ACC112 (cell line): ENCODE results near the gene DEPDC5.
"Not testable (repeated sequence)": the region's sequence is repeated elsewhere in the genome, so short reads cannot be mapped to it uniquely, and the experiment has no call there.

Experiments used
- H2AFZ ChIP-seq: fragments of 200-600 bp; sonication (generic); one replicate; pipeline ENCODE4 v1.6.0; 2017; ENCODE audit warnings: antibody characterized with exemption, low read length; ENCODE audit not compliant: unreplicated experiment
- H3K27ac ChIP-seq: fragments of 200-600 bp; sonication (generic); 2 replicates; pipeline ENCODE4 v1.5.1; 2014; ENCODE audit warnings: low read depth, mild to moderate bottlenecking, antibody characterized with exemption, low read length, moderate library complexity
- H3K27me3 ChIP-seq: fragments of 200-600 bp; sonication (generic); 2 replicates; pipeline ENCODE4 v1.6.1; 2014; ENCODE audit warnings: mild to moderate bottlenecking, antibody characterized with exemption, low read length, moderate library complexity, mixed read lengths; ENCODE audit not compliant: insufficient read depth
- H3K36me3 ChIP-seq: fragments of 200-600 bp; sonication (generic); 2 replicates; pipeline ENCODE4 v1.6.1; 2016; ENCODE audit warnings: mild to moderate bottlenecking, antibody characterized with exemption, low read length, moderate library complexity, mixed read lengths; ENCODE audit not compliant: insufficient read depth
- H3K4me1 ChIP-seq: fragments of 200-600 bp; sonication (generic); one replicate; pipeline ENCODE4 v1.6.1; 2016; ENCODE audit warnings: low read length, mixed read lengths; ENCODE audit not compliant: insufficient read depth, unreplicated experiment, control insufficient read depth
- H3K4me3 ChIP-seq: fragments of 200-600 bp; sonication (generic); 2 replicates; pipeline ENCODE4 v1.5.1; 2014; ENCODE audit warnings: mild to moderate bottlenecking, low read depth, low read length
- H3K79me2 ChIP-seq: fragments of 200-600 bp; sonication (generic); one replicate; pipeline ENCODE4 v1.6.0; 2016; ENCODE audit warnings: low read length; ENCODE audit not compliant: control insufficient read depth, unreplicated experiment, insufficient read depth

Gene DEPDC5

DNA sequence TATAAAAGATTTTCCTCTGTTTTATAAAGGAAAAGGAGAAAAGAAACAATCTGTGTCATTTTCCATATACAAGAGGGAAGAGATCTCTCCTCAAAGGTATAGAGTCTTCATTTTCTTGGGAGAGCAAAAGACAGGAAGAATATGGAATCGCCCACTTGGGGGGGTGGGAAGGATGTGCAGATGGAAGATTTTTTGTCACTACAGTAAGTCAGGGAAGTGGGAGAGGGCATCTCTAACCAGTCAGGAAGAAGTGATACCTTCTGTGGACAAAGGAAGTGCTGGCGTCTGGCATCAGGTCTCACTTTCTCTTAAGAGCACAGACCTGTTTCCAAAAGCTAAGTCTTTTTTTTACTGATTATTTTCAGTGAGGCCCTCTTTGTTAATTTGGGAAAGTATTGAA lies 5.3 kb upstream of the DEPDC5 start:
- Histone ChIP-seq H3K4me3 (peak overlapping the region; percentile 98), H3K79me2 (peaks cover 36% of the 10 kb centered on the region), H3K27ac (peak overlapping the region; percentile 2; the same call in 1 of the 2 replicates)

GRCh38 chr22:31749636-31750364 lies 4.0 kb upstream of the DEPDC5 start, which contains the start of gene PRR14L:
Gene PRR14L (minus strand): TSS chr22:31750132. CDS start chr22:31738860, 11,272 bp downstream.
- H3K79me2 ChIP-seq, result peaks cover 37% of the 10 kb centered on the region
- H2AFZ ChIP-seq, result peak within 1 kb of the TSS; percentile 99
- H3K4me3 ChIP-seq, result peak within 1 kb of the TSS; percentile 98

More for the DNA sequence above, 5.3 kb upstream of the DEPDC5 start:
- peaks cover 29% of the 10 kb centered on the region for H3K4me1 ChIP-seq
- no peaks in the 10 kb centered on the region for H3K27me3 ChIP-seq
- H3K36me3 ChIP-seq, result no peaks in the 10 kb centered on the region
- no peak overlapping the region for H2AFZ ChIP-seq

DNA sequence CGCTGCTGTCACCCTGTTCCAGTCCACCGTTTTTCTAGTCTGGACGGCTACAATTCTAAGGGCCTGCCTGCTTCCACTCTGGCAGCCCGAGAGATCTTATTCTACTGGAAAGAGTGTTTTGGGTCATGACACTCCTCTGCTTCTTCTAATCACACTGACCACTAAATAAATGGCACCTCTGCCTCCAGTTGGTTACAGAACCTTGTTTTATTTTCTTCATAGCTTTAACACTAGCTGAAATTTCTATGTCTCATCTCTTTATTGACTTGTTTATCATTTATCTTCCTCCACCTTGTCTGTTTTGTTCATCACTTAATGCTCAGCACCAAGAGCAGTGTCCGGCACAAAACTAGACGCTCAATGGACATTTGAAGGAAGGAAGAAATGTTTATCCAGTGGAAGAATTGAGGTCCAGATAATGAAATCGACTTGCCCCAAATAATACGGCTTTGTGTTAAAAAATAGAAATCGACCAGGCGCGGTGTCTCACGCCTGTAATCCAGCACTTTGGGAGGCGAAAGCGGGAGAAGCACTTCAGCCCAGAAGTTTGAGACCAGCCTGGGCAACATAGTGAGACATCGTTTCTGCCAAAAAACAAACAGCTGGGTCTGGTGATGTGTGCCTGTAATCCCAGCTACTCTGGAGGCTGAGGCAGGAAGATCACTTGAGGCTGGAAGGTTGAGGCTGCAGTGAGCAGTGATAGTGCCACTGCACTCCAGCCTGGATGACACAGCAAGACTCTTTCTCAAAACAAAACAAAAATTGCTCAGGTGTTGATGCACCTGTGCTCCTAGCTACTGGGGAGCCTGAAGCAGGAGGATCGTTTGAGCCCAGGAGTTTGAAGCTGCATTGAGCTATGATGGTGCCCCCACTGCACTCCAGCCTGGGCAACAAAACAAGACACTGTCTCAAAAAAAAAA lies 3.2 kb upstream of the DEPDC5 start:
- peaks cover 38% of the 10 kb centered on the region for H3K4me1 ChIP-seq
- H3K4me3 ChIP-seq, result peak overlapping the region; percentile 98
- no peaks in the 10 kb centered on the region for H3K36me3 ChIP-seq
- H3K27ac ChIP-seq, result no peak overlapping the region
- H2AFZ ChIP-seq, result peak overlapping the region; percentile 99
- peaks cover 36% of the 10 kb centered on the region for H3K79me2 ChIP-seq
- no peaks in the 10 kb centered on the region for H3K27me3 ChIP-seq

More at GRCh38 chr22:31749636-31750364, 4.0 kb upstream of the DEPDC5 start, which contains the start of gene PRR14L:
- Histone ChIP-seq H3K4me1 (peaks cover 34% of the 10 kb centered on the region), H3K36me3 (no peaks in the 10 kb centered on the region), H3K27me3 (no peaks in the 10 kb centered on the region), H3K27ac (peak within 1 kb of the TSS; percentile 70)

- Histone ChIP-seq H3K27ac (peak overlapping the region; percentile 97; the same call in 1 of the 2 replicates), H2AFZ (peak overlapping the region; percentile 96), H3K79me2 (peaks cover 34% of the 10 kb centered on the region), H3K4me1 (peaks cover 38% of the 10 kb centered on the region), H3K27me3 (no peaks in the 10 kb centered on the region), H3K4me3 (no peak overlapping the region), H3K36me3 (no peaks in the 10 kb centered on the region)
These were observed 1.5 kb upstream of the DEPDC5 start for GRCh38 chr22:31752096-31752847.

DNA sequence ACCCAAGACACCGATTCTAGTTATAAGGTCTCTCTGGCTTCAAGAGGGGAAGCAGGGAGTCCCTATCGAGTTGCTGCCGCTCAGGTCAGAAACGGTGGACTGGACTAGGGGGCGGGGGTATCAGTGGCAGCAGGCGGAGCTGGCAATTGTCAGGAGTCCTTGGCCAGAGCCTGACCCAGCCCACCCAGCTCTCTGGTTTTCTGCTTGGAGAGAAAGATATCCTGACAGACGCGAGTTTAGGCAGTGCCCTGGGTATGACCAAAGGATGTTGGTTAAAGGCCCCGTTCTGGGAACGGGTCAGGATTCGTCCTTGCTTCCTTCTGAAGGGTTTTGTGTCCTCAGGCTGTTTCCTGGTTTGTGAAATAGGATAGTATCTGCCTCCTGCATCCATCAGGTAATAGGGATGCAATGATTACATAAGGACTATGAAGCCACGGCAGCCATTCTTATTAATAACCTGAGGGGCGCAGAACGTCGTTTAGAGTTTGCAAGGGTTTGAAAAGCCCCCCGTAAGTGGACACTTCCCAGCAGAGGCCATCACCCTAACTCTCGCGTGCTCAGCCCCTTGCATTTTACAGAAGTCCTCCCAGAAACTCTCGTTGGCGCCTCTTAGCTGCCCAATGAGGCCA lies 700 bp upstream of the DEPDC5 start:
- peaks cover 34% of the 10 kb centered on the region for H3K4me1 ChIP-seq
- peak overlapping the region; percentile 94 for H3K4me3 ChIP-seq
- no peaks in the 10 kb centered on the region for H3K27me3 ChIP-seq
- H3K36me3 ChIP-seq, result no peaks in the 10 kb centered on the region
- H3K79me2 ChIP-seq, result peaks cover 26% of the 10 kb centered on the region
- H2AFZ ChIP-seq, result peak overlapping the region; percentile 96
- peak overlapping the region; percentile 97 for H3K27ac ChIP-seq

DNA sequence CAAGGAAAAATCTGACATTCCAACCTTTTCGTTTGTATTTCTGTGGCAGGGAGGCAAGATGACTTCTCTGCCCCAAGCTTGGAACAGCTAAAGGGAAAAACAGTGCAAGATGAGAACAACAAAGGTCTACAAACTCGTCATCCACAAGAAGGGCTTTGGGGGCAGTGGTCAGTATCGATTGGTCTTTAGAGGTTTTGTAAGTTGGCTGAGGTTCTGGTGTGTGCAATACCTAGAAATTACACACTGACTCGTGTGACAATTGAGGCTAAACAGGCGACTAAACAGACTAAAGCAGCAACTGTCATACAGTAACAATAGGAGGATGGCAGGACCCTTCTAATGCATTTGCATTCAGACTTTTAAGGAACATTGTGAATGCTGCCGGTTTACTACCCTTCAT lies 994 bp downstream of the DEPDC5 start:
- H3K79me2 ChIP-seq, result peaks cover 9% of the 10 kb centered on the region
- no peak overlapping the region for H3K27ac ChIP-seq
- H2AFZ ChIP-seq, result peak overlapping the region; percentile 91
- H3K27me3 ChIP-seq, result no peaks in the 10 kb centered on the region
- peaks cover 28% of the 10 kb centered on the region for H3K4me1 ChIP-seq
- peak overlapping the region; percentile 94 for H3K4me3 ChIP-seq
- H3K36me3 ChIP-seq, result no peaks in the 10 kb centered on the region

- no peak overlapping the region for H3K4me3 ChIP-seq
- H3K27me3 ChIP-seq, result no peaks in the 10 kb centered on the region
- H3K4me1 ChIP-seq, result peaks cover 18% of the 10 kb centered on the region
- H3K27ac ChIP-seq, result no peak overlapping the region
- H3K79me2 ChIP-seq, result peaks cover 8% of the 10 kb centered on the region
- no peak overlapping the region for H2AFZ ChIP-seq
- no peaks in the 10 kb centered on the region for H3K36me3 ChIP-seq
These were observed 3.4 kb downstream of the DEPDC5 start for GRCh38 chr22:31757265-31757664.

- H3K27ac ChIP-seq, H3K27me3 ChIP-seq, H3K4me1 ChIP-seq, H3K4me3 ChIP-seq, H3K36me3 ChIP-seq, H3K79me2 ChIP-seq, H2AFZ ChIP-seq: not testable (repeated sequence)
These were observed 5.0 kb downstream of the DEPDC5 start for GRCh38 chr22:31758860-31759259.

DNA sequence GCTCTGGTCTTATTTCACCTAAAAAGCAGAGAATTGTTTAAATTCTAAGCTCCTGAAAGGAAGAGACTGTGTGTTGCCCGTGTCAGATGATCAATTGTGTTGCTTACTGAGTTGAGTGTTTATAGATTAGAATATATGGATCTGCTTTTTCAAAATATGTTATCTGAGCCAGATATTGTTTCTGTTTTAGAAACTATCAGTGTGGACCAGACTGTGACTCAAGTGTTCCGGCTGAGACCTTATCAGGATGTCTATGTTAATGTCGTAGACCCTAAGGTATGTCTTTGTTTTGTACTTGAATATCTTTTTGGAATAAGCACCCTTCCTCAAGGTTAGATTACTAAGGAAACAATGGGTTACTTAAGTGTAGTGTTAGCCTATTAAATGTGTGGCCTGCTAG lies 11.0 kb downstream of the DEPDC5 start:
- no peak overlapping the region for H3K27ac ChIP-seq
- no peak overlapping the region for H3K4me3 ChIP-seq
- H2AFZ ChIP-seq, result no peak overlapping the region
- no peaks in the 10 kb centered on the region for H3K36me3 ChIP-seq
- H3K79me2 ChIP-seq, result no peaks in the 10 kb centered on the region
- H3K4me1 ChIP-seq, result no peaks in the 10 kb centered on the region
- no peaks in the 10 kb centered on the region for H3K27me3 ChIP-seq
